ENCODE measurements around the gene ELOVL2. TPM values are rescaled to one million over a fixed set of nuclear protein-coding genes. Genes with fewer than 3 reads are reported as not detected.

The ELOVL2 gene
- total RNA-seq, 1 experiment from 2014 or later, result 41.8 TPM

GRCh38 chr6:11065436-11066202 is 21.5 kb upstream of the ELOVL2 start:
- H3K36me3 ChIP-seq, result no peaks in the 10 kb centered on the region
- no peak for DNase-seq
- no peaks in the 10 kb centered on the region for H3K9me3 ChIP-seq
- no peaks in the 10 kb centered on the region for H3K27me3 ChIP-seq
- H3K4me3 ChIP-seq, result no peak overlapping the region

- DNase-seq, result peak; percentile 61
- Histone ChIP-seq H3K4me3 (no peak overlapping the region), H3K9me3 (no peaks in the 10 kb centered on the region), H3K27me3 (no peaks in the 10 kb centered on the region), H3K36me3 (no peaks in the 10 kb centered on the region)
Measured at GRCh38 chr6:11064836-11065235, 20.7 kb upstream of the ELOVL2 start.

DNA sequence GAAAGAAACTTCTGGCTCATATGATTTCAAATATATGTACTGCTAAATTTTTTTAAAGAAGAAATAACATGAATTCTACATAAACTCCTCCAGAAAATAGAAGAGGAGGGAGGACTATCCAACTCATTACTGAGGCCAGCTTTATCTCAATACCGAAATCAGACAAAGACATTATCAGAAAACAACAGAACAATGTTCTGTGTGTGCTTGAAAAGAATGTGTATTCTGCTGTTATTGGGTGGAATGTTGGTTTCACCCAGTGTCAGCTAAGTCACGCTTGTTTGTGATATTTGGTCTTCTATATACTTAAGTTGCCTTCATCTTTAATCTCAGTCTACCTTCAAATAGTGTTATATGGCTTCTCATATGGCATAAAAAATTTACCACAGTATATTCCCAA is 18.6 kb upstream of the ELOVL2 start:
- H3K9me3 ChIP-seq, result no peaks in the 10 kb centered on the region
- H3K36me3 ChIP-seq, result no peaks in the 10 kb centered on the region
- no peak overlapping the region for H3K4me3 ChIP-seq
- DNase-seq, result no peak
- H3K27me3 ChIP-seq, result no peaks in the 10 kb centered on the region

GRCh38 chr6:11062083-11062482 is 18.0 kb upstream of the ELOVL2 start:
- Histone ChIP-seq H3K9me3 (no peaks in the 10 kb centered on the region), H3K36me3 (no peaks in the 10 kb centered on the region), H3K27me3 (no peaks in the 10 kb centered on the region), H3K4me3 (no peak overlapping the region)
- DNase-seq, result no peak

GRCh38 chr6:11058406-11058805 is 14.3 kb upstream of the ELOVL2 start:
- H3K36me3 ChIP-seq, result no peaks in the 10 kb centered on the region
- H3K27me3 ChIP-seq, result no peaks in the 10 kb centered on the region
- H3K9me3 ChIP-seq, result no peaks in the 10 kb centered on the region; the same call in 1 of the 2 replicates
- H3K4me3 ChIP-seq, result no peak overlapping the region
- no peak for DNase-seq

DNA sequence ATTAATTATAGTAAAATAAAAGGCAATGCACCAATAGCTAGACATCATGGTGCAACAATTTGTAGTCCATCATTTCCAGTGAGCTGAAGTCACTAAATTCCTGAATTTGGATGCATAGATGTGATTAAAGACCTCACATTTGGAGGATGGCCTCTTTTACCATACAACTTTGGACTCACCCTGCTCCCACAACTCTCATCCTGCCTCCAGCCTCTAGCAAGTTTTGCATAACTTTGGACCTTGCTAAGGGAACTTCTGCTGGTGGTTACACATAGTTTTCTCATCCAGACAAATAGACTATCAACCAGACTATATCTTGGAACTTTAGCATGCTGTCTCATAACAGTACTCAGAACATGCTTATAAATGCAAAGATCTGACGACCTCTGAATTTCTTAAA is 12.8 kb upstream of the ELOVL2 start:
- no peaks in the 10 kb centered on the region for H3K27me3 ChIP-seq
- DNase-seq, result no peak

DNA sequence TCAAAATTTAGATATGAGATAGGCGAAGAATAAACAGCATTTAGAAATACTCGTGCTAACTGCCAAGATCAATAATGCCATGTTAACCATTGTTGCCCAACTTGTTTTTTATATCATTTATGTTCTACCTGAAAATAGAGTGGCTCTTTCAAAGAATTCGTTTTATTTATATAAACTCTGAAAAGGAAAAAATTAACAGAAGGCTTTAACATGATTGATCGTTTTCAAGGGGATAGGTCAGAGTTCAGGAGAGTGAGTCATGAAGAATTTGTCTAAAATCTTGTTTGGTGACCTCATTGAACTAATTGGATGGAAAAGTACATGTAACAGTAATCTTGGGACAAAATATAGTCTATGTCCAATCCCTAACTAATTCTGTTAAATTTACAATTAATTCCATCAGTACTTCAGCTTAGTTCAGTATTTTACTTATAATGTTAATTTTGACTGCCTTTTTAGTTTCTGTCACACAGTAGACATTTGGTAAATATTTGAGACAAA is 11.1 kb upstream of the ELOVL2 start:
- no peaks in the 10 kb centered on the region for H3K36me3 ChIP-seq
- H3K9me3 ChIP-seq, result no peaks in the 10 kb centered on the region; the same call in none of the 2 replicates
- H3K27me3 ChIP-seq, result no peaks in the 10 kb centered on the region
- no peak overlapping the region for H3K4me3 ChIP-seq
- no peak for DNase-seq

More for the DNA sequence above, 12.8 kb upstream of the ELOVL2 start:
- Histone ChIP-seq H3K9me3 (no peaks in the 10 kb centered on the region; the same call in none of the 2 replicates), H3K4me3 (no peak overlapping the region), H3K36me3 (no peaks in the 10 kb centered on the region)

DNA sequence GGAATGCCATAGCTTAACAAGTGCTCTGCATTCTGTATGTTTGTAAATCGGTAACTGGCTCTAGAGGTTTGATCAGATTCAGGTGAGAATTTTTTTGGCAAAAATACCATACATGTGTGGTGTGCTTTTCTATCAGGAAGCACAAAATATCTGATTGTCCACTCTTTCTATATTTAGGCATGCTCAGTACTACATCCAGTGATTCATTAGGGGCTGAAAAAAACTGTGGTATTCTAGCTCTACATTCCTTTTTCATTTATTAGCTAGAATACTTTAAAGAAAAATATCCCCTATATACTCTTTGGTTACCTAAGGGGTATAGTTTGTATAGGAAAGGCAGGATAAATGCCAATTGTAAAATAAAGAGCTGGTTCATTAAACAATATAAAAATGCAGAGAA is 10.6 kb upstream of the ELOVL2 start:
- Histone ChIP-seq H3K36me3 (no peaks in the 10 kb centered on the region), H3K4me3 (no peak overlapping the region), H3K27me3 (no peaks in the 10 kb centered on the region), H3K9me3 (no peaks in the 10 kb centered on the region; the same call in none of the 2 replicates)
- DNase-seq, result no peak

DNA sequence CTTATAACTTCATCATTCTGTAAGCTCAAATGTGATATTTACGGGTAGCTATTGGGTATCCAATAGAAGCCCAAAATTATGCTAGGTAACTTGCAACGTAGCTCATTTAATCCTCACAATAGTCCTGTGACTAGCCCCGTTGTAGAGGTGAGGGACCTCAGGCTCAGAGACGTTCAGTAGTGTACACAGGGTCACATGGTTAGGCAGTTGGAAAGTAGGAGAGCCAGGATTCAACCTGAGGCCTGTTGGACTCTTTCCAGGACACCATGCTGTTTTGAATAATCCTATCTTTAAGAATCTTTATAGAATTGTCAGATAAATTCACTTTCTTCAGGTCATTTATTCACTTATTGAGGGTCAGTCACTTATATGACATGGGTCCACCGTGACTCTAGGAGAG is 9.2 kb upstream of the ELOVL2 start:
- DNase-seq, result no peak
- Histone ChIP-seq H3K36me3 (no peaks in the 10 kb centered on the region), H3K27me3 (no peaks in the 10 kb centered on the region), H3K4me3 (no peak overlapping the region), H3K9me3 (no peaks in the 10 kb centered on the region; the same call in none of the 2 replicates)

DNA sequence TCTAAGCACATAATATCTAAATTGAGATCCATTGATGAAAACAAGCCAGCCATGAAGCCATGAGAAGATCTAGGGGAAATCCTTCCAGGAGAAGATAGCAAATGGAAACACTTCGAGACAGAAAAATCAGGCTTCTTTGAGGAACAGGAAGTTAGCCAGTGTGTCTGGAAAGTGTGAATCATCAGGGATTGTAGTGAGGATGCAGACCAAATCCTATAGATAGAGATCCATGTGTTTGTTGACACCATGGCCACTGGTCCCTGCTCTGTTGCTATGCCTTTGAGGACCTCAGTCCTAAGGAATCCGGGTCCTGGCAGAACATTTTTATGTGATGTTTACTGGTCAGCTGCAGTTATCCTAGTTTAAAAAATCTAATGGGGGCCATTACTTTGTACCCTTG is 6.6 kb upstream of the ELOVL2 start:
- no peaks in the 10 kb centered on the region; the same call in none of the 2 replicates for H3K9me3 ChIP-seq
- peak; percentile 54 for DNase-seq
- H3K27me3 ChIP-seq, result no peaks in the 10 kb centered on the region
- H3K36me3 ChIP-seq, result no peaks in the 10 kb centered on the region
- H3K4me3 ChIP-seq, result no peak overlapping the region

DNA sequence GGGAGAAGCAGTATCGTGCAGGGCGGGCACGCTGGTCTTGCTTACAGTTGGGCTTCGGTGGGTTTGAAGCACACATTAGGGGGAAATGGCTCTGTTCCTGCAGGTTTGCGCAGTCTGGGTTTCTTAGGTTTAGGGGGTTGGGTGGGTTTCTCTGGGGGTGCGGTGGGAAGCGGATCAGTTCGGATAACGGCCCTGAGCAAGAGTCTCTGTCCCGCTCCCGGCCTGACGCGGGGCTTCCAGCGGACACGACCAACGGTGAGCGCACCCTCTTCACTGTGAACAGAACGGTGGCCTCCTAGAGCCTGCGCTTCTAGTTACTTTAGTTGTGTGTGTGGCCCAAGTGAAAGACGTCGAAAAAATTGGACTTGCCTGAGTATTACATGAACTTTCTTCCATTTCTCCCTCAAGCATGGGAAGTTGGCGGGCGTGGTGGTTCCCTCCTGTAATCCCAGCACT is 635 bp upstream of the ELOVL2 start:
- H3K27me3 ChIP-seq, result no peaks in the 10 kb centered on the region
- H3K36me3 ChIP-seq, result no peaks in the 10 kb centered on the region
- peak overlapping the region; percentile 31 for H3K4me3 ChIP-seq
- H3K9me3 ChIP-seq, result no peaks in the 10 kb centered on the region
- DNase-seq, result no peak

DNA sequence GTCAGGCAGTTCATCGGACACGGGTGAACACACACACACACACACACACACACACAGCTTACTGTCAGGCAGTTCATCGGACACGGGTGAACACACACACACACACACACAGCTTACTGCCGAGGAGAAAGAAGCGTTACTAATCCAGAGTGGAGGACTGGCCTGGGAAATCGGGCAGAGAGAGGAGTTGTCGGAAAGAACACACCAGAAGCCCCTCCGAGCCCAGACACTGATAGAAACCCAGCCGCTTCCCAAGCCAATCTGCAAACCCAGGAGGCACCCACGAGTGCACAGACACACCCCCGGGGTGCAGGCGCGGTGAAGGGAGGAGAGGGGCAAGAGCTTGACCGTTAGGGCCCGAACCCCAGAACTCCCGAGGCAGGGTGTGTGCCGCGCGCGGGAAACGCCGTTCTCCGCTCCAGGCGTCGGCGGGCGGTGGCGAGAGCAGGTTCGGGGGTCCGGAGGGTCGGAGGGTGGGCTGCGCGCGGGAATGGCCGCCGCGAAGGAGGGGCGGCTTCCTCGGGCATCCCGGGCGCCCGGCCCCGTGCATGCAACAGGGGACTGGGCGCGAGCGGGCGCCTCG is 636 bp downstream of the ELOVL2 start:
- peak; percentile 52 for DNase-seq
- H3K9me3 ChIP-seq, result no peaks in the 10 kb centered on the region
- no peaks in the 10 kb centered on the region for H3K27me3 ChIP-seq
- no peaks in the 10 kb centered on the region for H3K36me3 ChIP-seq
- H3K4me3 ChIP-seq, result peak overlapping the region; percentile 70

GRCh38 chr6:11042750-11043377 is 1.2 kb downstream of the ELOVL2 start:
- Histone ChIP-seq H3K4me3 (peak overlapping the region; percentile 70), H3K27me3 (no peaks in the 10 kb centered on the region), H3K9me3 (no peaks in the 10 kb centered on the region), H3K36me3 (no peaks in the 10 kb centered on the region)
- DNase-seq, result no peak

- DNase-seq, result peak; percentile 32
- Histone ChIP-seq H3K36me3 (no peaks in the 10 kb centered on the region), H3K4me3 (peak overlapping the region; percentile 70), H3K9me3 (no peaks in the 10 kb centered on the region), H3K27me3 (no peaks in the 10 kb centered on the region)
Measured at GRCh38 chr6:11042025-11042749, 1.9 kb downstream of the ELOVL2 start.

- DNase-seq, result peak; percentile 20
- Histone ChIP-seq H3K9me3 (no peaks in the 10 kb centered on the region), H3K4me3 (peak overlapping the region; percentile 19), H3K27me3 (no peaks in the 10 kb centered on the region), H3K36me3 (no peaks in the 10 kb centered on the region)
Measured at GRCh38 chr6:11040134-11040533, 4.0 kb downstream of the ELOVL2 start.

GRCh38 chr6:11039040-11039439 is 5.1 kb downstream of the ELOVL2 start:
- Histone ChIP-seq H3K36me3 (no peaks in the 10 kb centered on the region), H3K27me3 (no peaks in the 10 kb centered on the region), H3K9me3 (no peaks in the 10 kb centered on the region), H3K4me3 (peak overlapping the region; percentile 19; the same call in 1 of the 2 replicates)
- no peak for DNase-seq

GRCh38 chr6:11036977-11037430 is 7.1 kb downstream of the ELOVL2 start:
- DNase-seq, result no peak
- Histone ChIP-seq H3K9me3 (no peaks in the 10 kb centered on the region), H3K27me3 (no peaks in the 10 kb centered on the region), H3K4me3 (no peak overlapping the region), H3K36me3 (no peaks in the 10 kb centered on the region)

Data from MG63 (cell line).